ENCODE measurements around the gene EFCAB8.
"Not testable (repeated sequence)": the region's sequence is repeated elsewhere in the genome, so short reads cannot be mapped to it uniquely, and the experiment has no call there.

Gene EFCAB8

GRCh38 chr20:32912688-32913087 is 54.0 kb downstream of the EFCAB8 start:
- DNase-seq: no peak

- no peak for DNase-seq
Observed at GRCh38 chr20:32914031-32914430, 55.3 kb downstream of the EFCAB8 start.

- no peak for DNase-seq
Observed at GRCh38 chr20:32917191-32917950, 58.6 kb downstream of the EFCAB8 start.

GRCh38 chr20:32918296-32918695 is 59.6 kb downstream of the EFCAB8 start:
- no peak for DNase-seq

GRCh38 chr20:32918751-32919150 is 60.0 kb downstream of the EFCAB8 start:
- DNase-seq: no peak

GRCh38 chr20:32920066-32920465 is 61.3 kb downstream of the EFCAB8 start:
- DNase-seq: no peak

GRCh38 chr20:32920530-32921298 is 62.0 kb downstream of the EFCAB8 start:
- no peak for DNase-seq

- DNase-seq: no peak
Observed at GRCh38 chr20:32922466-32922865, 63.7 kb downstream of the EFCAB8 start.

- DNase-seq: no peak
Observed at GRCh38 chr20:32924781-32925180, 66.1 kb downstream of the EFCAB8 start.

- no peak for DNase-seq
Observed at GRCh38 chr20:32925481-32926196, 66.9 kb downstream of the EFCAB8 start.

- DNase-seq: no peak
Observed at GRCh38 chr20:32929162-32929561, 70.4 kb downstream of the EFCAB8 start.

GRCh38 chr20:32930181-32930580 is 71.5 kb downstream of the EFCAB8 start:
- no peak for DNase-seq

GRCh38 chr20:32930701-32931100 is 72.0 kb downstream of the EFCAB8 start:
- DNase-seq: no peak

- no peak for DNase-seq
Observed at GRCh38 chr20:32934580-32934979, 75.9 kb downstream of the EFCAB8 start.

- DNase-seq: no peak
Observed at GRCh38 chr20:32941155-32941885, 82.6 kb downstream of the EFCAB8 start.

GRCh38 chr20:32943490-32944052 is 84.8 kb downstream of the EFCAB8 start:
- DNase-seq: no peak

- no peak for DNase-seq
Observed at GRCh38 chr20:32945710-32946221, 87.0 kb downstream of the EFCAB8 start.

GRCh38 chr20:32946629-32947028 is 87.9 kb downstream of the EFCAB8 start:
- DNase-seq: no peak

GRCh38 chr20:32950539-32950938 is 91.8 kb downstream of the EFCAB8 start:
- not testable (repeated sequence) for DNase-seq

- DNase-seq: no peak
Observed at GRCh38 chr20:32957459-32957858, 98.7 kb downstream of the EFCAB8 start.

- no peak for DNase-seq
Observed at GRCh38 chr20:32958574-32958973, 99.9 kb downstream of the EFCAB8 start.

Measured in cortex of kidney (tissue), 1 donor.